WTC11 (cell line): ENCODE data around the gene RIPOR3. TPM values are rescaled to one million over a fixed set of nuclear protein-coding genes. Genes with fewer than 3 reads are reported as not detected.
A peak's percentile ranks its signal among the peaks of the same experiment; 100 is the strongest.

Experiments used
- ATAC-seq: fragments of 200-7000 bp; cut with Tn5 transposase; 2 replicates; pipeline ENCODE4 v1.10.0; 2021; ENCODE audit warnings: mild to moderate bottlenecking, moderate library complexity
- CTCF ChIA-PET: fragments of 300-600 bp; sonication (Branson Sonifier 250); formaldehyde crosslinking; loops from one replicate; lab custom pipeline; 2021; ENCODE audit warnings: antibody characterized with exemption; lab: Charles Lee
- POLR2A ChIA-PET: fragments of 350-600 bp; sonication (Branson Sonifier 250); formaldehyde crosslinking; loops from one replicate; lab custom pipeline; 2021; ENCODE audit warnings: antibody characterized with exemption; lab: Charles Lee
- DNase-seq: peaks from one replicate; pipeline ENCODE4 v3.0.0; 2021; ENCODE audit warnings: low spot score
- H3K27ac Mint-ChIP-seq: 2 replicates; pipeline ENCODE4 v1.8.0; 2021; ENCODE audit warnings: mixed read lengths
- H3K27me3 Mint-ChIP-seq: 2 replicates; pipeline ENCODE4 v1.8.0; 2021; ENCODE audit warnings: low read depth, mild to moderate bottlenecking, moderate library complexity, mixed read lengths
- H3K36me3 Mint-ChIP-seq: 2 replicates; pipeline ENCODE4 v1.8.0; 2021; ENCODE audit warnings: mixed read lengths
- H3K4me1 Mint-ChIP-seq: 2 replicates; pipeline ENCODE4 v1.8.0; 2022; ENCODE audit warnings: mixed read lengths
- H3K4me3 Mint-ChIP-seq: 2 replicates; pipeline ENCODE4 v1.8.0; 2021; ENCODE audit warnings: mild to moderate bottlenecking, moderate library complexity, mixed read lengths
- H3K9me3 Mint-ChIP-seq: 2 replicates; pipeline ENCODE4 v1.8.0; 2021; ENCODE audit warnings: mixed read lengths
- ARID4B ChIP-seq: sonication (generic); formaldehyde crosslinking; IDR thresholded peaks from 2 replicates; pipeline ENCODE4 v1.8.0; 2023; ENCODE audit warnings: missing genetic modification reagents, mild to moderate bottlenecking, borderline replicate concordance
- ATF3 ChIP-seq: sonication (generic); formaldehyde crosslinking; conservative IDR thresholded peaks from 2 replicates; pipeline ENCODE4 v1.8.1; 2022; ENCODE audit warnings: mild to moderate bottlenecking, missing genetic modification reagents
- CREB1 ChIP-seq: sonication (generic); formaldehyde crosslinking; IDR thresholded peaks from 2 replicates; pipeline ENCODE4 v1.8.0; 2023; ENCODE audit warnings: mild to moderate bottlenecking, missing genetic modification reagents
- E2F5 ChIP-seq: sonication (generic); formaldehyde crosslinking; IDR thresholded peaks from 2 replicates; pipeline ENCODE4 v1.8.1; 2022; ENCODE audit warnings: mild to moderate bottlenecking, moderate library complexity, missing genetic modification reagents
- EMX1 ChIP-seq: fragments of 250-450 bp; sonication (Bioruptor Pico); IDR thresholded peaks from 2 replicates; pipeline ENCODE4 v1.8.0; 2021; ENCODE audit warnings: mild to moderate bottlenecking
- FOXK1 ChIP-seq: sonication (generic); formaldehyde crosslinking; IDR thresholded peaks from 2 replicates; pipeline ENCODE4 v1.8.0; 2022; ENCODE audit warnings: mild to moderate bottlenecking, moderate library complexity, missing genetic modification reagents
- FOXP4 ChIP-seq: sonication (generic); formaldehyde crosslinking; IDR thresholded peaks from 2 replicates; pipeline ENCODE4 v1.8.0; 2022; ENCODE audit warnings: mild to moderate bottlenecking, missing genetic modification reagents
- IRF1 ChIP-seq: sonication (generic); formaldehyde crosslinking; IDR thresholded peaks from 2 replicates; pipeline ENCODE4 v1.8.0; 2023; ENCODE audit warnings: missing genetic modification reagents
- NFATC4 ChIP-seq: fragments of 250-450 bp; sonication (Bioruptor Pico); IDR thresholded peaks from 2 replicates; pipeline ENCODE4 v1.9.0; 2021; ENCODE audit warnings: mild to moderate bottlenecking
- PRDM15 ChIP-seq: sonication (generic); formaldehyde crosslinking; IDR thresholded peaks from 2 replicates; pipeline ENCODE4 v1.8.0; 2022; ENCODE audit warnings: missing genetic modification reagents
- TCF7 ChIP-seq: sonication (generic); formaldehyde crosslinking; IDR thresholded peaks from 2 replicates; pipeline ENCODE4 v1.8.0; 2022; ENCODE audit warnings: mild to moderate bottlenecking, low read depth, missing genetic modification reagents, moderate library complexity
- TP53 ChIP-seq: sonication (generic); formaldehyde crosslinking; IDR thresholded peaks from 2 replicates; pipeline ENCODE4 v1.8.1; 2023; ENCODE audit warnings: mild to moderate bottlenecking, missing genetic modification reagents
- total RNA-seq: library from RNA; stranded (reverse); gene quantifications from 3 replicates; pipeline ENCODE4 v1.2.3, GENCODE V29; 2021

Gene RIPOR3
- total RNA-seq, 1 experiment from 2014 or later = 6.5 TPM

- ChIA-PET CTCF (interaction anchor here (0.6 to 4.5 kb wide), 12 partner anchors 8 to 99 kb away, joined by 3 to 28 read pairs (median 9); no protein-coding TSS in a partner anchor), POLR2A (interaction anchor here (0.7 kb wide), 1 partner anchor 60 kb away, joined by 4 read pairs; no protein-coding TSS in a partner anchor)
- peak overlapping the region; percentile 94 for H3K27ac Mint-ChIP-seq
- ATAC-seq = peak; percentile 65
- H3K27me3 Mint-ChIP-seq = no peaks in the 10 kb centered on the region
- peak overlapping the region; percentile 78 for H3K4me3 Mint-ChIP-seq
- no peaks in the 10 kb centered on the region for H3K9me3 Mint-ChIP-seq
- peaks cover 51% of the 10 kb centered on the region for H3K4me1 Mint-ChIP-seq
- no peaks in the 10 kb centered on the region for H3K36me3 Mint-ChIP-seq
- TF ChIP-seq TCF7 (CRISPR knock-in tag) = no peak
- peak; percentile 74 for TF ChIP-seq PRDM15
- peak; percentile 41 for DNase-seq
Observed at GRCh38 chr20:50691573-50692551, 520 bp upstream of the RIPOR3 start.

GRCh38 chr20:50689864-50690649 lies 1.3 kb downstream of the RIPOR3 start:
- ChIA-PET CTCF (interaction anchor here (0.6 to 4.5 kb wide), 12 partner anchors 10 to 219 kb away, joined by 3 to 28 read pairs (median 9); partner anchors contain the start of gene BCAS4), POLR2A (no interaction called here)
- H3K9me3 Mint-ChIP-seq = no peaks in the 10 kb centered on the region
- TF ChIP-seq EMX1 (CRISPR knock-in tag) (no peak), ATF3 (no peak), FOXP4 (CRISPR knock-in tag) (no peak), IRF1 (CRISPR knock-in tag) (no peak), ARID4B (CRISPR knock-in tag) (no peak), TP53 (CRISPR knock-in tag) (no peak), E2F5 (CRISPR knock-in tag) (no peak), NFATC4 (no peak), CREB1 (CRISPR knock-in tag) (no peak), FOXK1 (CRISPR knock-in tag) (no peak)
- DNase-seq (no peak), ATAC-seq (no peak)
- no peaks in the 10 kb centered on the region for H3K27me3 Mint-ChIP-seq
- H3K4me1 Mint-ChIP-seq = peaks cover 47% of the 10 kb centered on the region
- no peaks in the 10 kb centered on the region for H3K36me3 Mint-ChIP-seq
- no peak overlapping the region for H3K27ac Mint-ChIP-seq
- H3K4me3 Mint-ChIP-seq = peak overlapping the region; percentile 78
